ENCODE data around the gene FAM241A.

The FAM241A gene

GRCh38 chr4:112219826-112220366 is 74.6 kb downstream of the FAM241A start:
- no peak for DNase-seq

- no peak for DNase-seq
Observed at GRCh38 chr4:112222219-112222955, 77.1 kb downstream of the FAM241A start.

- no peak for DNase-seq
Observed at GRCh38 chr4:112225157-112225556, 79.9 kb downstream of the FAM241A start.

GRCh38 chr4:112230879-112231778 is 85.9 kb downstream of the FAM241A start:
- DNase-seq: peak; percentile 97

- DNase-seq: peak; percentile 78
Observed at GRCh38 chr4:112231779-112232713, 86.8 kb downstream of the FAM241A start, which contains the start of gene AP1AR. AP1AR (plus strand) TSS chr4:112231787; CDS start chr4:112232092, 305 bp downstream.

GRCh38 chr4:112234952-112235609 is 89.8 kb downstream of the FAM241A start:
- peak; percentile 88 for DNase-seq

- DNase-seq: no peak
Observed at GRCh38 chr4:112236040-112236439, 90.8 kb downstream of the FAM241A start.

GRCh38 chr4:112238833-112239232 is 93.6 kb downstream of the FAM241A start:
- no peak for DNase-seq

Measured in fibroblast of upper back skin (primary cell).